ENCODE data around the gene FBXO27. TPM values are rescaled to one million over a fixed set of nuclear protein-coding genes. Genes with fewer than 3 reads are reported as not detected.
A peak's percentile ranks its signal among the peaks of the same experiment; 100 is the strongest.

Gene FBXO27
- total and polyA plus RNA-seq, 4 donors, result 6.4 to 39.1 (median 20.7) TPM

- H3K27ac ChIP-seq (ENCODE audit: low read depth, low read length), result no peak overlapping the region
- H3K9me3 ChIP-seq (ENCODE audit: control insufficient read depth, insufficient read depth, low read length), result no peaks in the 10 kb centered on the region
- no peaks in the 10 kb centered on the region for H3K27me3 ChIP-seq (ENCODE audit: control insufficient read depth, insufficient read depth, low read length)
- no peaks in the 10 kb centered on the region for H3K36me3 ChIP-seq (ENCODE audit: control insufficient read depth, insufficient read depth, low read length)
- peaks cover 15% of the 10 kb centered on the region for H3K4me1 ChIP-seq (ENCODE audit: control insufficient read depth, insufficient read depth, low read length)
- no peak overlapping the region for H3K4me3 ChIP-seq (ENCODE audit: low read depth, low read length)
- no peak for DNase-seq (ENCODE audit: low read depth in 4 of 6, low spot score in 6 of 6)
- WGBS (ENCODE audit: insufficient coverage), result 100% methylated on average over 1 of the region's 5 CpGs
Observed at GRCh38 chr19:38979812-38980211, 52.5 kb downstream of the FBXO27 start.

GRCh38 chr19:38978326-38978689, 54.0 kb downstream of the FBXO27 start:
- Histone ChIP-seq H3K27ac (ENCODE audit: low read depth, low read length) (no peak overlapping the region), H3K36me3 (ENCODE audit: control insufficient read depth, insufficient read depth, low read length) (no peaks in the 10 kb centered on the region), H3K4me3 (ENCODE audit: low read depth, low read length) (no peak overlapping the region), H3K27me3 (ENCODE audit: control insufficient read depth, insufficient read depth, low read length) (no peaks in the 10 kb centered on the region), H3K4me1 (ENCODE audit: control insufficient read depth, insufficient read depth, low read length) (peaks cover 15% of the 10 kb centered on the region), H3K9me3 (ENCODE audit: control insufficient read depth, insufficient read depth, low read length) (no peaks in the 10 kb centered on the region)
- no peak for DNase-seq (ENCODE audit: low read depth in 4 of 6, low spot score in 6 of 6)
- WGBS (ENCODE audit: insufficient coverage), result no CpG with 5 or more reads among the region's 3 CpGs

GRCh38 chr19:38977445-38978325, 54.7 kb downstream of the FBXO27 start:
- no peaks in the 10 kb centered on the region for H3K9me3 ChIP-seq (ENCODE audit: control insufficient read depth, insufficient read depth, low read length)
- H3K4me1 ChIP-seq (ENCODE audit: control insufficient read depth, insufficient read depth, low read length), result peaks cover 15% of the 10 kb centered on the region
- H3K27ac ChIP-seq (ENCODE audit: low read depth, low read length), result no peak overlapping the region
- DNase-seq (ENCODE audit: low read depth in 4 of 6, low spot score in 6 of 6), result no peak
- WGBS (ENCODE audit: insufficient coverage), result 69% methylated on average over 6 of the region's 15 CpGs
- no peak overlapping the region for H3K4me3 ChIP-seq (ENCODE audit: low read depth, low read length)
- no peaks in the 10 kb centered on the region for H3K27me3 ChIP-seq (ENCODE audit: control insufficient read depth, insufficient read depth, low read length)
- no peaks in the 10 kb centered on the region for H3K36me3 ChIP-seq (ENCODE audit: control insufficient read depth, insufficient read depth, low read length)

GRCh38 chr19:38975861-38976271, 56.5 kb downstream of the FBXO27 start:
- peak overlapping the region; percentile 19 for H3K4me3 ChIP-seq (ENCODE audit: low read depth, low read length)
- no peaks in the 10 kb centered on the region for H3K27me3 ChIP-seq (ENCODE audit: control insufficient read depth, insufficient read depth, low read length)
- 4% methylated on average over 22 of the region's 22 CpGs for WGBS (ENCODE audit: insufficient coverage)
- no peaks in the 10 kb centered on the region for H3K36me3 ChIP-seq (ENCODE audit: control insufficient read depth, insufficient read depth, low read length)
- DNase-seq (ENCODE audit: low read depth in 4 of 6, low spot score in 6 of 6), result peak in 1 of 6 donors; percentile 35
- H3K4me1 ChIP-seq (ENCODE audit: control insufficient read depth, insufficient read depth, low read length), result peaks cover 15% of the 10 kb centered on the region
- no peaks in the 10 kb centered on the region for H3K9me3 ChIP-seq (ENCODE audit: control insufficient read depth, insufficient read depth, low read length)
- H3K27ac ChIP-seq (ENCODE audit: low read depth, low read length), result peak overlapping the region; percentile 38

- DNase-seq (ENCODE audit: low read depth in 4 of 6, low spot score in 6 of 6), result peak in 3 of 6 donors; percentile 39 to 68 (median 46)
- no peaks in the 10 kb centered on the region for H3K36me3 ChIP-seq (ENCODE audit: control insufficient read depth, insufficient read depth, low read length)
- H3K4me1 ChIP-seq (ENCODE audit: control insufficient read depth, insufficient read depth, low read length), result peaks cover 15% of the 10 kb centered on the region
- WGBS (ENCODE audit: insufficient coverage), result under 1% methylated on average over 54 of the region's 63 CpGs
- H3K27me3 ChIP-seq (ENCODE audit: control insufficient read depth, insufficient read depth, low read length), result no peaks in the 10 kb centered on the region
- no peaks in the 10 kb centered on the region for H3K9me3 ChIP-seq (ENCODE audit: control insufficient read depth, insufficient read depth, low read length)
- peak within 1 kb of the TSS; percentile 56 for H3K4me3 ChIP-seq (ENCODE audit: low read depth, low read length)
- peak within 1 kb of the TSS; percentile 59 for H3K27ac ChIP-seq (ENCODE audit: low read depth, low read length)
Observed at GRCh38 chr19:38975214-38975860, 57.0 kb downstream of the FBXO27 start, which contains the start of gene FBXO17. Gene FBXO17 (minus strand): TSS chr19:38975742. CDS start chr19:38950319, 25,423 bp downstream.

GRCh38 chr19:38974624-38975213, 57.6 kb downstream of the FBXO27 start:
- DNase-seq (ENCODE audit: low read depth in 4 of 6, low spot score in 6 of 6), result no peak
- H3K4me3 ChIP-seq (ENCODE audit: low read depth, low read length), result peak overlapping the region; percentile 56
- no peaks in the 10 kb centered on the region for H3K27me3 ChIP-seq (ENCODE audit: control insufficient read depth, insufficient read depth, low read length)
- H3K36me3 ChIP-seq (ENCODE audit: control insufficient read depth, insufficient read depth, low read length), result no peaks in the 10 kb centered on the region
- WGBS (ENCODE audit: insufficient coverage), result 28% methylated on average over 9 of the region's 19 CpGs
- H3K4me1 ChIP-seq (ENCODE audit: control insufficient read depth, insufficient read depth, low read length), result peaks cover 15% of the 10 kb centered on the region
- peak overlapping the region; percentile 59 for H3K27ac ChIP-seq (ENCODE audit: low read depth, low read length)
- H3K9me3 ChIP-seq (ENCODE audit: control insufficient read depth, insufficient read depth, low read length), result no peaks in the 10 kb centered on the region

Other genes starting within 250 kb of the FBXO27 start
- 1 to 10 TPM in 1 of 2 donors, not detected in 1; 1.9 TPM for gene LGALS7B, start 243.3 kb downstream of the FBXO27 start, total RNA-seq
- 1 to 10 TPM in 1 of 2 donors, not detected in 1; 2.6 TPM for gene LGALS7B, start 243.3 kb downstream of the FBXO27 start, polyA plus RNA-seq (ENCODE audit: insufficient read length in 2 of 2)
- 1 to 10 TPM in 1 of 2 donors, under 1 TPM in 1; 0.89 to 1.0 TPM for gene LGALS4, start 219.6 kb downstream of the FBXO27 start, total RNA-seq
- 1 to 10 TPM; 1.8 to 2.0 TPM for gene LGALS4, start 219.6 kb downstream of the FBXO27 start, polyA plus RNA-seq (ENCODE audit: insufficient read length in 2 of 2)
- 10 to 100 TPM; 31.1 to 49.4 TPM for gene ECH1, start 200.8 kb downstream of the FBXO27 start, total RNA-seq
- gene ECH1, start 200.8 kb downstream of the FBXO27 start, polyA plus RNA-seq (ENCODE audit: insufficient read length in 2 of 2), result 100 to 1,000 TPM; 123 to 142 TPM
- gene HNRNPL, start 182.6 kb downstream of the FBXO27 start, total RNA-seq, result 100 to 1,000 TPM; 214 to 274 TPM
- gene HNRNPL, start 182.6 kb downstream of the FBXO27 start, polyA plus RNA-seq (ENCODE audit: insufficient read length in 2 of 2), result 100 to 1,000 TPM; 312 to 338 TPM
- 10 to 100 TPM in 1 of 2 donors, 1 to 10 TPM in 1; 8.7 to 11.7 TPM for gene RINL, start 154.3 kb downstream of the FBXO27 start, total RNA-seq
- 10 to 100 TPM; 22.5 to 28.2 TPM for gene RINL, start 154.3 kb downstream of the FBXO27 start, polyA plus RNA-seq (ENCODE audit: insufficient read length in 2 of 2)
- 100 to 1,000 TPM; 277 to 339 TPM for gene SIRT2, start 132.9 kb downstream of the FBXO27 start, total RNA-seq
- 100 to 1,000 TPM; 652 to 771 TPM for gene SIRT2, start 132.9 kb downstream of the FBXO27 start, polyA plus RNA-seq (ENCODE audit: insufficient read length in 2 of 2)
- gene NFKBIB, start 132.6 kb downstream of the FBXO27 start, total RNA-seq, result 10 to 100 TPM in 1 of 2 donors, 1 to 10 TPM in 1; 5.6 to 11.2 TPM
- 10 to 100 TPM; 14.3 to 14.8 TPM for gene NFKBIB, start 132.6 kb downstream of the FBXO27 start, polyA plus RNA-seq (ENCODE audit: insufficient read length in 2 of 2)
- 1 to 10 TPM in 1 of 2 donors, under 1 TPM in 1; 0.89 to 1.9 TPM for gene CCER2, start 120.4 kb downstream of the FBXO27 start, total RNA-seq
- gene CCER2, start 120.4 kb downstream of the FBXO27 start, polyA plus RNA-seq (ENCODE audit: insufficient read length in 2 of 2), result 1 to 10 TPM; 3.6 to 3.7 TPM
- 10 to 100 TPM in 1 of 2 donors, 1 to 10 TPM in 1; 8.1 to 19.7 TPM for gene SARS2, start 101.8 kb downstream of the FBXO27 start, total RNA-seq
- 10 to 100 TPM; 34.1 to 47.7 TPM for gene SARS2, start 101.8 kb downstream of the FBXO27 start, polyA plus RNA-seq (ENCODE audit: insufficient read length in 2 of 2)
- gene MRPS12, start 101.6 kb downstream of the FBXO27 start, total RNA-seq, result 10 to 100 TPM; 18.7 to 21.9 TPM
- 10 to 100 TPM; 25.8 to 26.9 TPM for gene MRPS12, start 101.6 kb downstream of the FBXO27 start, polyA plus RNA-seq (ENCODE audit: insufficient read length in 2 of 2)
- gene FBXO17, start 56.8 kb downstream of the FBXO27 start, total RNA-seq, result 10 to 100 TPM in 1 of 2 donors, 1 to 10 TPM in 1; 7.7 to 20.8 TPM
- gene FBXO17, start 56.8 kb downstream of the FBXO27 start, polyA plus RNA-seq (ENCODE audit: insufficient read length in 2 of 2), result 10 to 100 TPM; 13.2 to 18.0 TPM
- gene ACP7, start 51.8 kb upstream of the FBXO27 start, total RNA-seq, result under 1 TPM in 1 of 2 donors, not detected in 1; 0.10 TPM
- under 1 TPM; 0.27 to 0.35 TPM for gene ACP7, start 51.8 kb upstream of the FBXO27 start, polyA plus RNA-seq (ENCODE audit: insufficient read length in 2 of 2)
- gene PAK4, start 93.2 kb upstream of the FBXO27 start, total RNA-seq, result 10 to 100 TPM in 1 of 2 donors, 1 to 10 TPM in 1; 3.0 to 10.1 TPM
- gene PAK4, start 93.2 kb upstream of the FBXO27 start, polyA plus RNA-seq (ENCODE audit: insufficient read length in 2 of 2), result 10 to 100 TPM; 34.0 to 39.4 TPM
- under 1 TPM; 0.10 to 0.11 TPM for gene NCCRP1, start 164.4 kb upstream of the FBXO27 start, total RNA-seq
- gene NCCRP1, start 164.4 kb upstream of the FBXO27 start, polyA plus RNA-seq (ENCODE audit: insufficient read length in 2 of 2), result under 1 TPM; 0.21 to 0.29 TPM
- gene SYCN, start 171.7 kb upstream of the FBXO27 start, total RNA-seq, result not detected
- not detected for gene SYCN, start 171.7 kb upstream of the FBXO27 start, polyA plus RNA-seq (ENCODE audit: insufficient read length in 2 of 2)
- not detected for gene IFNL3, start 212.5 kb upstream of the FBXO27 start, total RNA-seq
- gene IFNL3, start 212.5 kb upstream of the FBXO27 start, polyA plus RNA-seq (ENCODE audit: insufficient read length in 2 of 2), result not detected
- gene IFNL4, start 216.3 kb upstream of the FBXO27 start, total RNA-seq, result not detected
- under 1 TPM; 0.71 to 0.80 TPM for gene IFNL4, start 216.3 kb upstream of the FBXO27 start, polyA plus RNA-seq (ENCODE audit: insufficient read length in 2 of 2)
- gene IFNL2, start 235.8 kb upstream of the FBXO27 start, total RNA-seq, result not detected
- not detected for gene IFNL2, start 235.8 kb upstream of the FBXO27 start, polyA plus RNA-seq (ENCODE audit: insufficient read length in 2 of 2)